GM21423 (cell line): ENCODE data around the gene LRRC41.
A peak's percentile ranks its signal among the peaks of the same experiment; 100 is the strongest.
"Not testable (repeated sequence)": the region's sequence is repeated elsewhere in the genome, so short reads cannot be mapped to it uniquely, and the experiment has no call there.

ENCODE experiments used
- ATAC-seq: cut with Tn5 transposase; IDR thresholded peaks from one replicate; pipeline ENCODE4 v1.9.1; 2021; ENCODE audit warnings: mild to moderate bottlenecking, moderate library complexity; ENCODE audit not compliant: unreplicated experiment

Gene LRRC41

DNA sequence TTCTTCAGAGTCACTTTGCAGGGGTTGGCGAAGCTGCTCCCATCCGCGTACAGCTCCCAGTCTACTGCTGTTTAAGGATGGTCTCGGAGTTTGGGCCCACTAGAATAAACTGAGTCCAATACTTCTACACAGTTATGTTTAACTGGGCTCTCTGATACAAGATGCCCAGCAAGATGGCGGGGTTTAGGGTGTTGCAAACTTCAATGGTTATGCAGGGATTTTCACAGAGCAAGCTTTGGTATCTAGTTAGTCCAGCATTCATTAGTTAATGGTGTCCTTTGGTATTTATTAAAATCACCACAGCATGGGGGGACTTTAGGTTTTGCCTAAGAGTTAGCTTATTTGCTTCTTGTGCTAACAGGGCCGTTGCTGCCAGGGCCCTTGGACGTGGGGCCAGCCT is 24.8 kb upstream of the LRRC41 start:
- not testable (repeated sequence) for ATAC-seq

GRCh38 chr1:46325285-46326076 is 22.1 kb upstream of the LRRC41 start:
- ATAC-seq = peak; percentile 59

GRCh38 chr1:46322191-46322590 is 18.8 kb upstream of the LRRC41 start:
- ATAC-seq = not testable (repeated sequence)

DNA sequence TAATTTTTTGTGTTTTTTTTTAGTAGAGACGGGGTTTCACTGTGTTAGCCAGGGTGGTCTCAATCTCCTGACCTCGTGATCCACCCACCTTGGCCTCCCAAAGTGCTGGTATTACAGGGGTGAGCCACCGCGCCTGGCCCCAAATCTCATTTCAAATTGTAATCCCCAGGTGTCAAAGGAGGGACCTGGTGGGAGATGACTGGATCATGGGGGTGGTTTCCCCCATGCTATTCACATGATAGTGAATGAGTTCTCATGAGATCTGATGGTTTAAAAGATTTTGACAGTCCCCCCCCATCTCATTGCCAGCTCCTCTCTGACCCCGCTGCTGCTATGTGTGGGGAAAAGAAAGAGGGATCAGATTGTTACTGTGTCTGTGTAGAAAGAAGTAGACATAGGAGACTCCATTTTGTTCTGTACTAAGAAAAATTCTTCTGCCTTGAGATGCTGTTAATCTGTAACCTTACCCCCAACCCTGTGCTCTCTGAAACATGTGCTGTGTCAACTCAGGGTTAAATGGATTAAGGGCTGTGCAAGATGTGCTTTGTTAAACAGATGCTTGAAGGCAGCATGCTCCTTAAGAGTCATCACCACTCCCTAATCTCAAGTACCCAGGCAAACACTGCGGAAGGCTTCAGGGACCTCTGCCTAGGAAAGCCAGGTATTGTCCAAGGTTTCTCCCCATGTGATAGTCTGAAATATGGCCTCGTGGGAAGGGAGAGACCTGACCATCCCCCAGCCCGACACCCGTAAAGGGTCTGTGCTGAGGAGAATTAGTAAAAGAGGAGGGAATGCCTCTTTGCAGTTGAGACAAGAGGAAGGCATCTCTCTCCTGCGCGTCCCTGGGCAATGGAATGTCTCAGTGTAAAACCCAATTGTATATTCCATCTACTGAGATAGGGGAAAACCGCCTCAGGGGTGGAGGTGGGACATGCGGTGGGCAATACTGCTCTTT is 16.8 kb upstream of the LRRC41 start:
- not testable (repeated sequence) for ATAC-seq

GRCh38 chr1:46319301-46319700 is 15.9 kb upstream of the LRRC41 start:
- not testable (repeated sequence) for ATAC-seq

DNA sequence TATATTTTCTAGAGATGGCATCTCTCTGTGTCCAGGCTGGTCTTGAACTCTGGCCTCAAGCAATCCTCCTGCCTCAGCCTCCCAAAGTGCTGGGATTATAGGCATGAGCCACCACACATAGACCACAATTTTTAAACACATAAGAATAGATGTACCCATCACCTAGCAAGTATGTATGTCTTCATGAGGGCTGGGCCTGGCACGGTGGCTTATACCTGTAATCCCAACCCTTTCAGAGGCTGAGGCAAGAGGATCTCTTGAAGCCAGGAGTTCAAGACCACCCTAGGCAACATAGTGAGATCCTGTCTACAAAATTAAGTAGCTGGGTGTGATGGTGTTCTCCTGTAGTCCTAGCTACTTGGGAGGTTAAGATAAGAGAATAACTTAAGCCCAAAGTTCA is 13.9 kb upstream of the LRRC41 start:
- no peak for ATAC-seq

DNA sequence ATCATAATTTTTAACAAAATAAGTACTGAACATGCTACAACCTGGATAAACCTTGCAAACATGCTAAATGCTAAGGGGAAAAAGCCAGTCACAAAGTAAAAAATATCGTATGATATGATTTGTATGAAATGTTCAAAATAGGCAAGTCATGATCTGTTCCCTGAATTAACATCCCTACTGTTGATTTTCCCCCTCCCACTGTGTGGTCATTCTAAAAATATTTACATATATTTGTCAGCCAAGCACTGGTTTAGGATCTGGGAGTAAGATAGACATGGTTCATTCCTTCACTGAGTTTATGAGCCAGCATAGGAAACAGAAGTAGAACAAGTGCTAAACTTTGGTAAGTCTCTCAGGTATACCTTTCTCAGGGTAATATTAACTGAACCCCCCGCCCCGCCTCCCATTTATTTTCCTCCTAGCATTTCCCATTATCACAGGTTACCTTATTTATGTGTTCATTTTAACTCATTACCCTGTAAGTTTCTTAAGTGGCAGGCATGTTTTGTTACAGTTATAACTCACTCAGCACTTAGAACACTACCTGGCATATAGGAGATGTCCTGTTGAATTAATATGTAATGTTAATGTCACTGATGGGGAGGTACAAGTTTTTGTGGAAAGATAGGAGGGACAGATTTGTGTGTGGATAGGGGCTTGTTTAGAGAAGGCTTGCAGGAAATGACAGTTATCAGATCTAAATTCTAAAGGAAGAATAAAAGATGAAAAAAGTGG is 12.4 kb upstream of the LRRC41 start:
- no peak for ATAC-seq

- no peak for ATAC-seq
Observed at GRCh38 chr1:46310321-46310720, 6.9 kb upstream of the LRRC41 start.

- ATAC-seq = no peak
Observed at GRCh38 chr1:46309401-46310159, 6.2 kb upstream of the LRRC41 start.

DNA sequence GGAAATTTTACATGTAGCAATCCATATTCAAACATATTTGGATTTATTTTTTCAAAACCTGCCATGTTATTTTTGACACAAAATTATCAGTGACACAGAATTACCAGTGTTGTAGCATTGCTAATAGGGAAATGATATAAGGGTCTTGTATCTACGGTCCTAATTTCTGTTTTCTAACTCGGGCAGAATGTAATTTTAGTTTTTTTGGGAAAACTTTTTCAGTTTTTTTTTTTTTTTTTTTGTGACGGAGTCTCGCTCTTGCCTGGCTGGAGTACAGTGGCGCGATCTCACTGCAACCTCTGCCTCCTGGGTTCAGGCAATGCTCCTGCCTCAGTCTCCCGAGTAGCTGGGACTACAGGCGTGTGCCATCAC is 2.7 kb upstream of the LRRC41 start:
- ATAC-seq = no peak

- no peak for ATAC-seq
Observed at GRCh38 chr1:46303872-46304326, 483 bp upstream of the LRRC41 start.

DNA sequence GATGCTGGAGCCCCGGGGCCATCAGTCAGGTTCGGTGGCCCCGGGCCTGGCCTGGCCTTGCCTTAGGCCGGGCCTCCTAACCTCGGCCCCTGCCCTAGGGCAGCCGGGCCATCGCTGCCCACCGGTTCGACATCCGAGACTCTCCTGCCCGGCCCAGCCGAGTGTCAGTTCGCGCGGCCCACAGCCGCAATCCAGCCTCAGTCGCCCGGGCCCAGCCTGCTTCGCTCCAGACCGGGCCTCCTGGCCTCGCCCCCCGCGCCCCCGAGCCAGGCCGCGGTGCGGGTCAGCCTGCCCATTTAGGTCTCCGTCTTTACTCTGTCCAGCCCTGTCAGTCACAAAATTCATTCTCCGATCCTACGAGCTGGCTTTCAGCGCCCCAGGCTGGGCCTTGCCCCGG is 777 bp downstream of the LRRC41 start:
- peak; percentile 5 for ATAC-seq

GRCh38 chr1:46301808-46302640 is 1.4 kb downstream of the LRRC41 start:
- peak; percentile 26 for ATAC-seq

DNA sequence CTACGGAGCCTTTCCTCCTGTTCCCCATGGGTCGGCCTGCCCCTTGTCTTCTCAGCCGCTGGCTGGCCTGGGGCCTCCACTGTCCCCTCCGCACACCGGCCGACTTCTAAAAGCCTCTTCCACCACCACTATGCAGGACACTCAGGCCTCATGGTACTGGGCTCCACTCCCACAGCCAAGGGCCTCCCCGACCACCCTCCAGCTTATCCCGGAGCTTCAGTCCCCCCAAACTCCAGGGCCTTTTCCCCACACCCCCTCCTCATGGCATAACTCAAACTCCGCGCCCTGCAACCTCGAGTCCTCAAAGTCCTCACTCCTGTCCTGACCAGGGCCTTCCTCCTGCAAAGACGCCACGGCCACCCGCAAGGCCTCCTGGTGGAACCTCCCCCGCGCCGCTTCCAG is 2.0 kb downstream of the LRRC41 start:
- no peak for ATAC-seq

- no peak for ATAC-seq
Observed at GRCh38 chr1:46300673-46301405, 2.6 kb downstream of the LRRC41 start.

DNA sequence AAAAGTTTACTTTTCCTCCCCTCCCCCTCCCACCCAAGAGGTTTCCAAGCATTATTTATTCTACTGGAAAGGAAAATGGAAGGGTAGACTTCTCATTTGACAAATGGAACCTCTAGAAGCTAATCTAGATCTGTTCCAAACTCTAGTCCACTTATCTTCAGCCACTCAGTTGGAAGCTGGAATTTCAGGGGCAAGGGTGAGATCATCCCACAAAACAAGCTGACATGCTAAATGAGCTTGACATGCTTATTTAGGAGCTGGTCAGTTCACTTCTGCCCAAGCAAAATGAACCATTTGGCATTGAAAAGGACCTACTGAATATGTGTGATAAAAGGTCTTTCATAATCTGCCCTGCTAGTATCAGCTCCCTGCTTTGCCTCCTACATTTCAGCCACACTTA is 5.0 kb downstream of the LRRC41 start:
- ATAC-seq = no peak

GRCh38 chr1:46295306-46295705 is 8.1 kb downstream of the LRRC41 start:
- no peak for ATAC-seq

DNA sequence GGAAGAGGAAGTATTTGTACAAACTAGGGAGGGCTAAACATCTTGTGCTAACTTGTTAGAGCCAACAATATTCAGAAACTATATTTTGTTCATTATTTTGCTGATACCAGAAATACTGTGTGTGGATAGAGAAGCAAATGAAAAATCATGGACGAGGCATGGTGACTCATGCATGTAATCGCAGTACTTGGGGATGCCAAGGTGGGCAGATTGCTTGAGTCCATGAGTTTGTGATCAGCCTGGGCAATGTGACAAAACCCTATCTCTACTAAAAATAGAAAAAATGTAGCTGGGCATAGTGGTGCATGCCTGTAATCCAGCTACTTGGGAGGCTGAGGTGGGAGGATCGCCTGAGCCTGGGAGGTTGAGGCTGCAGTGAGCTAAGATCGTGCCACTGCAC is 13.4 kb downstream of the LRRC41 start:
- no peak for ATAC-seq

DNA sequence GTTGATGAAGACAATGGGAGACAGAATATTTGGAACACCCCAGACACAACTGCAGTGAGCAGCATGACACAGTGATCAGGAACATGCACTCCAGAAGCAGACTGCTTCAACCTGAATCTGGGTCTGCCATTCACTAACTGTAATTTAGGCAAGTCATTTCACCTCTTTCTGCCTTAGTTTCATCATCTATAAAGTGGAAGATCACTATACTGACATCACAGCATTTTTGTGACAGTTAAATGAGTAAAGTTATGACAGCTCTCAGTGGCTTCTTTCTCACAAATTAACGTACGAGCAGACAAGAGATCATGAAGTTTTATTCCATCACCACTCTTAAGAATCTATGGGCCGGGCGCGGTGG is 14.3 kb downstream of the LRRC41 start:
- ATAC-seq = no peak
